HT1080 (cell line): Measurements from ENCODE around the gene LRCH1. TPM values are rescaled to one million over a fixed set of nuclear protein-coding genes. Genes with fewer than 3 reads are reported as not detected.
A peak's percentile ranks its signal among the peaks of the same experiment; 100 is the strongest.

Source experiments
- DNase-seq: peaks from one replicate; pipeline ENCODE4 v3.0.0-alpha.2; 2015; ENCODE audit warnings: low read depth
- total RNA-seq: library from RNA; depleted of rRNA; stranded (reverse); fragments of >200 nt; shearing (Covaris generic); gene quantifications from 2 replicates; pipeline ENCODE4 v1.2.3, GENCODE V29; 2014

LRCH1 gene
- total RNA-seq, 1 experiment from 2014 or later, result 6.4 TPM

DNA sequence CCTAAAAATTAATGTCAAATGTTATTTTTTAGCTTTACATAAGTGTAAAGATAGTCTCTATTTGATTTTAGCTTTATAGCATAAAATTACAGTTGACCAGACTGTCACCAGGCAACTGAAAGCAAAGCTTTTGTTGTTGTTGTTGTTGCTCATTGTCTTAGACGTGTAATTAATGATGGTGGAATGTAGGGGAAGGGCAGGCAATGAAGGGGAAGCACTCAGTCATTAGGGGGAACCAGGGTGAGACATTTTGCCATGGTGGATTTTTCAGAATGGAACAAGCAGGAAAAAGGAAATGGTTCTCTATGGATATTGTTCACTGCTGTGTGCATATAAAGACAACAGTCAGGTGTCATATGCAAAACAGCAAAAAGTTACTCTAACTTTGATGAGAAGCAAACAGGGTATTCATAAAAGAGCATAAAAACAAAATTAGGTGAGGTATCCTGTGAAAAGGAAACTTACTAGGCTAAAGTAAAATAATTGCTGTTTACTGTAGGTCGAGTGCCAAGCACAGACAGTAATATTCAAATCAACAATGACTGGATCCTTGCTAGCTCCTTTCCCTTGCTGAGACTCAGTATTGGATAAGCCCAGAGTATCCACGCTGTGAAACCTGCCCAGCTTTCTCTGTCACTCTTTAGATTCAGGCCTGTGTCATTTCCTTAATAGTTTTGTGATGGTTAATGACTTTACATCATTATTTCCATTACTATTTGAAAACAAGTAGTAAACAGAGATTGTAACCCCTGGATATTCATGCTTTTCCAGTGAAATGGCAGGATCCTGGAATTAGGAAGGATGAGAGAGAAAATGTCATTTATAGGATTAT is 110.5 kb downstream of the LRCH1 start:
- no peak for DNase-seq

DNA sequence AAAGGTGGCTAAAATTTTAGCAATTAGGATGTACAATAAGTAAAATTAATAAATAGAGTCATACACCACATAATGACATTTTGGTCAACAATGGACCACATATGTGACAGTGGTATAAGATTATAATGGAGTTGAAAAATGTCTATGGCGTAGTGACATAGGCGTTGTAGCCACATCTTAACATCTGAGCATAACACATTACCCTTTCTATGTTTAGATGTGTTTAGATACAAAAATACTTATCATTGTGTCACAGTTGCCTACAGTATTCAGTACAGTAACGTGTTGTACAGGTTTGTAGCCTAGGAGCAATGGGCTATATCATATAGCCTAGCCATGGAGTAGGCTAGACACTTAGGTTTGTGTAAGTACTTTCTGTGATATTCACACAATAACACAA is 111.2 kb downstream of the LRCH1 start:
- DNase-seq, result no peak

DNA sequence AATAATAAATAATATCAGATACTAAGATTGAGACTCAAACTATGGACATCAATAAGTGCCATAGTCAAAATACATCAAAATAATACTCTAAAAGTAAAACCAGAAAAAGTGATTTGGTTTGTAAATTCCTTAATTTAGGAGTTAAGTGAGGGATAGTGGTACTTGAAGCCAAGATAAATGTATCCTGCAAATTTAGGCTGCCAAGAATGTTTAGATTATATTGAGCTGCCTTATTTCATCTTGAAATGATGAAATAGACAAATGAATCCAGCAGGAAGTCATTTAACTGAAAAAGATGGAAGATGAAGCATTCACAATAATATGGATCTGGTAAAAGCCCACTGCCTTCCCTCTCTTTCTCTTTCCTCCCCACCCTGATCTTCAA is 112.3 kb downstream of the LRCH1 start:
- no peak for DNase-seq

DNA sequence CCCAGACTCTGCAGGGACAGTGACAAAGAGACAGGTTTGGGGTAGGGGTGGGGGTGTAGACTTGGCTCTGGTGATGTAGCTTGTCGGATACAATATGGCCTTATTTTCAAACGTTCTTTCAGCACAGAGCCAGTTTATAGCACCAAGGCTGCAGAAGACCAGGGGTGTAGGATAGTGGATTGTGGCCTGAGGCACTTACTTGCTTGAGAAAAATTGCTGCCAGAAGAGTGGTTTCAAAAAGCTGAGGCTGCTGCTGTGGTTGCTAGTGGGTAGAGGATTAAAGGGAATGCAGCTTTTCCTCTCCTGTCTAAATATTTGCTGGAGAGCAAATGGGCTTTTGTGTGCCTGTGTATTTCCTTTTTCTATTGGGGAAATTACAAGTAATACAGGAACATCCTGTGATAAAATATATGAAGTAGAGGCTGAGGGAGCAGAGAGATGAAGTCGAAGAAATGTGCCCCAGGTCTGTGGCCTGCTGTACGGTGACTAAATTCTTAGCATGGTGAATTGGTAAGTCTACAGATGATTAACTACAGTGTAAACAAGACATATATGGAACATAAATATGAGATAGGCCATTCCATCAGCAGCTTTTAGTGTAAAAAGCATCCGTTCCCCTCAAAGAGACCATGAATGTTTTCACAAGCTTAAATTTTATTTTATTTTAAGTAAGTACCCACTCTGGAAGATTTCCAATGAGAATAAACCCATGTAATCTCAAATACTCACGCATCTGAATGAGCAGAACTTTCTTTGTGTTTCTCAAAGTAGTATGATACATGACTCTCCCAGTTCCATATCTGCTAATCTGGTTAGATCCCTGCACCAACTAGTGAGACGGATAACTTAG is 112.9 kb downstream of the LRCH1 start:
- DNase-seq, result no peak

DNA sequence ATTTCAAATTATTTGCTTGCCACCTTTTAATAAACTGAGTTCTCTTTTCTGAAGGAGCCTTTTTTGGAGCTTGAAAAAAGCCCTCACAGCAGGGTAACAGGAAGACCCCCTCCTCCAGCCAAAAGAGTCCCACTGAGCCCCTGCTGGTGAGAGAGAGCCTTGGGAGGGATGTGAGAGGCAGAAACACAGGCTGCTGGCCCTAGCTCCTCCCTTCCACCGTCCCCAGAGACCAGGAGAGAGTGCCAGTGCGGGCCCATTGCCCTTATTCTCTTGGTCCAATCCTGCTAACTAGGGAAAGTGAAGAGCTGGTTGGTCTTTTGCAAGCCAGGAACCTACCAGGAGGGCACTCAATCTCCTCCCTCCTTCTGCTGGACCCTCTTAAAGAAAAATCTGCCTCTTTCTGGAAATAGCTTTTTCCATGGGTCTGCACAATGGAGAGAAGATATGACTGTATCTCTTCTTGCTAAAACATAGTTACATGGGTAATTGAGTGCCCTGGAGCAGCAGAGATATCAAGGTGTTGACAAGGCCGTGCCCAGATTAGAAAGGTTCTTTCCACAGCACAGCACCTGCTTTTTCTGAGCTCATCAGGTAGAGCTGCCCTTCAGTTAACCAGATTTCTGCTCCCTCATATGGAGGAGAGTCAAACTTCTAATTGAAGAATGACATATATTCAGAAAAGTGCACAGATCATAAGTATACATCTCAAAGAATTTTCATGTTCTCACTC is 113.9 kb downstream of the LRCH1 start:
- no peak for DNase-seq

DNA sequence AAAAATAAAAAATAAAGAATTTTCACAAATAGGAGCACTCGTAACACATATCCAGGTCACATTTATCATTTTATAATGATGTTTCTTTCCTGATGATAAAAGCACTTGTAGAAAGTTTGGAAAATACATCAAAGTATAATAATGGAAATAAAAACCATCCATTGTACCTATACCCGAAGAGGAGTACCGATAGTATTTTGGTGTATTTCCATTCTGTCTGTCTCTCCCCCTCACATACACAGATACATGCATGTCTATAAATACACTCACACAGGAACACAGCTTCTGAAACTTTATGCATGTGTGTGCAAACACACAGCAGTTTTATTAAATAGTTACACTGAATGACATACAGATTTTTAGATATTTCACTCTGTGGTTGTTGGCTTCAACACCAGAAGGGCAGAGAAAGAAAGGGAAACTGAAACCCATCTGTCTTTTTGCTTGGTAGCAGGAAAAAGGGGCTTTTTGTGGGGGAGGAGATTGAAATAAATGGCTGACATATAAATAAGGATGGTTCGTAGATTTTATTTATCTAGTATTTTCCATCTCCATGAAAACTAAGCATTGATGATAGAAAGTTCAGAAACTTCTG is 114.8 kb downstream of the LRCH1 start:
- DNase-seq, result no peak

DNA sequence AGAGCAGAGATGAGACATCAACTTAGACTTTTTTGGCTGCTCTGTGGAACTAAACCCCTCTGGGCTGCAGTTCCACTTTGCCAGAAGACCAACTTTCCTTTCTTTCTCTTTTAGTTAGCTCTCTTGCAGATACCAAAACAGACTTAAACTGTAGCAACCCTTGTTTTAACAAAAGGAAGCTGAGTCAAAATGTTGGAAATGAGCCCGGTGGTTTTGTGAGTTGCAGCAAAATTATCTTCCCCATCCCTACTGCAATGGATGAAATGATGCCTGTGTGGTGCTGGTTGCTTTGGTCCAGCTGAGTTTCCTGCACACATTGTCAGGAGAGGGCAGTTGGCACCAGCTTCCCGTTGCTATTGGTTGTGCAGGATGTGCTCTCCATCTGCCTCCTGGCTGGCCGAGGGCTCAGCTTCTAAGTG is 115.3 kb downstream of the LRCH1 start:
- DNase-seq, result peak; percentile 90

DNA sequence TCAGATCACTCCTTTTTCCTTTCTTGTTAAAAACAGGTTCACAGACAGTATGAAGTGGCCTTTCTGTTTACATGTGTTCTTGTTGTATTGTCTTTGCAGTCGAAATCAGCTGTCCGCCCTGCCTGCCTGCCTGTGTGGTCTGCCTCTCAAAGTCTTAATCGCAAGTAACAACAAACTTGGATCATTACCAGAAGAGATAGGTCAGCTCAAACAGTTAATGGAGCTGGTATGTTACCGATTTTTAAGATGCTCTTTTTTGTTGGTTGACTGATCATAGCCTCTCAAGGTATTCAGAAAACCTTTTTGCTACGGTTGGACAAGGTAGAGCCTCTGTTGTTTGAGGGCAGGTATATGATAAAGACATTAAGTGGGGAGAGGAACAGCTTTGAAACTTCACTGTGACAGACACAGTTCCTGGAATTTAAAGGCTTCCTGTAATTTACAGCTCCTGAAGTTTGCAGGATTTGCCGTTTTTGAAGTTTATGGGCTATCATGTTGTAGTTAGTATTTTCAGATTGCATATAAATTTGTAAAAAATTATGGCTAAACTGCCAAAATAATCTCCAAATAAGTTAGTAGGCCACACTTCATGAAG is 116.1 kb downstream of the LRCH1 start:
- DNase-seq, result no peak

DNA sequence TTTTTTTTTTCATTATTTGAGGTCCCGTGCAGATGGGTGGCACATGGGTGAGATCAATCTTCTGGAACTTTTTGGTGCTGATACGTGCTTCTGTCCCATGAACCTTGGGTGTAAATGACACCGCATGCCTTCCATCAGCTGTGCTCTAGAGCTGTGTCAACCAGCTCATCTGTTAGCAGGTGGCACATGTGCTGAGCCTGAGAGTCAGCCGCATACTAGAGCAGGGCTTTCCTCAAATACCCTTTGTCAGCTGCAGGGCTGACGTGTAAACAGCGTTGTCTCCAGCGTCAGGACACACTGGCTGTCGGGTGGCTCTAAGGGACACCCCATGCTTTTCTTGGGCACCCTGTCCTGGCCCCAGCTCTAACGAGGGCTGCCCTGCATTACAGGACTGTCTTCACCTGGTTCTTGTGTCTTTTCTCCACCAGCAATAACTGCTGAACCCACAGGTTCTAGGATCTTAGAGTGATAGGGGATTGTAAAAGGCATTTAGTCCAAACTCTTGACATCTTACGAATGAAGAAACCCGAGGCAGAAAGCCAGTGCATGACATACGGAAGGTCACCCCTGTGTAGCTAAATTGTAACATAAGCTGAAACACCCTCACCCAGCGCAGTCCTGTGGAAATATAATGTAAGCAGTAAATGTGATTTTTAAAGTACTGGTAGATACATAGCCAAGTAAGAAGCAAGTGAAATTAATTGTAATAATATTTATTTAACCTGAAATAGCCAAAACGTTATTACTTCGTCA is 119.5 kb downstream of the LRCH1 start:
- DNase-seq, result no peak

DNA sequence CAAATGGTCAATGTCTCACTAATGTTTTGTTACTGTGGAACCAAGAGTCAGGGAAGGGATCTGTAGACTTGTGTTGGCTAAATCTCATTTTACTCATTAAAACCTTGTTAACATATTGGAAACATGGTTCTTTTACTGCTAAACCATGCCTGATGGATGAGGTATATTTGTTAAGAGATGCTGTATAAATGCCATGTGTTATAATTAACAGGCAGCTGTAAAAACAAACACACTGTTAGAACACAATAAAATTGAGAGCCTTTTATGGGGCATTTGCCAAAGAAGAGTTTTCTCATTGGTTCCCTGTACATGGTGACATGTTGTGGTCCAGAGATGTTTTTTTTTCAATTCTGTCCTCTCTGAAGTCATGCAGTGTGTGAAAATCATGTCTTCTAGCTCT is 122.0 kb downstream of the LRCH1 start:
- DNase-seq, result no peak

DNA sequence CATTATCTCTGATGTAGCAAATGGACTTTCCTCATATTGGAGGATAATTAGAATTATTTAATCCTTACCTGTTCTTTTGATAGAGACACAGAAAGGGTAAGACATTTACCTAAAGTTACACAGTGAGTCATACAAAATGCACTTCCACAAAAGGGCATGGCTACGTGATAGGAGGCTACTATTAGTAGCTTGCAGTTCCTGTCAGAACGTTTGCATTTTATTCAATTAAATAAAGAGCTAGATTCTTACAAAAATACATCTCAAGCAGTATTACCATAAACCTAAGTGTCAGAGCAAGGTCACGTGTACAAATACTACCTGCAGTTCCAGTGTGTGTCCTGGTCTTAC is 123.4 kb downstream of the LRCH1 start:
- DNase-seq, result no peak

DNA sequence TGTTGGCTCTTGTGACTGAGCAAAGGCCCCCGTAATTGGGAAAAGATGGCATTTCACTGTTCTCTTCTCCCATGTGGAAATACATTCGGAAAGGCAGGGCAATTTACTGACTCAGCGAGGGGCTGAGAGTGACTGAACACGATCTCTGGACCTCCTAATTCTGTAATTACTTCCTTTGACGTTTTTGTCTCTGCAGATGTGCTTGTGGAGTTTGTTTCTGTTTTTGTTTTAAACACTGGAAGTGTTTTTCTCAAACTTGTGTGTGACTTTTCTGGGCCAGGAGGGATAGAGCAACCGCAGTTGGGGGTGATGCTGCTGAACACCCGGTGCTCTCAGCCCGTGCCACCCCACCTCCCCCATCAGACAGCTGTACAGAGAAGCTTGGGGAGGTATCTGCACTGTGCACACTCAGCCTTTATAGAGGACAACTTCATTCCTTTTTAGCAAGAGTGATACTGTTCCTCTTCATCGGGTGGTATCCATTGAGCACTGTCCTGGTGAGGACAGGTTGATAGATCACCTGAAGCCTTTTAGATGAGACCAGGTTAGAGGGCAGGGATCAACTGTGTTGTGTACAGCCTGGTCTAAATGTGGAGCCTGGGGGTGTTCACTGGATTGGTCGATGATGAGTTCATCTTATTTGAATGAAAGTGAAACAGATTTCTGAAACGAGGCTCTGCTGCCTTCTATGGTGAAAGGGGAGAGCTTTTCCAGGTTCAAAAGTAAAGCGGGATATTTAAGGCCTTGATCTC is 126.6 kb downstream of the LRCH1 start:
- DNase-seq, result peak; percentile 41

DNA sequence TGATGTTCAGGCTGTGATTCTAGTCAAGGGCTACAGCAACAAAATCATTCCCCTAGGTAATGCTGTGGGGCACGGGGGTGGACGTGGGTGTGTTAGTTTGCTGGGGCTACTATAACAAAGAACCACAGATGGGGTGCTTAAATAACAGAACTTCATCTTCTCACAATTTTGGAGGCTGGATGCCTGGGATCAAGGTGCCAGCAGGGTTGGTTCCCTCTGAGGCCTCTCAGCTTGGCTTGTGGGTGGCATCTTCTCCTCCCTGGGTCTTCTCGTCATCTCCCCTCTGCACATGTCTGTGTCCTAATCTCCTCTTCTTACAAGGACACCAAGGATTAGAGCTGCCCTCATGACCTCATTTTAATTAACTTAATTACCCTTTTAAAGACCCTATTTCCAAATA is 129.0 kb downstream of the LRCH1 start:
- DNase-seq, result no peak

DNA sequence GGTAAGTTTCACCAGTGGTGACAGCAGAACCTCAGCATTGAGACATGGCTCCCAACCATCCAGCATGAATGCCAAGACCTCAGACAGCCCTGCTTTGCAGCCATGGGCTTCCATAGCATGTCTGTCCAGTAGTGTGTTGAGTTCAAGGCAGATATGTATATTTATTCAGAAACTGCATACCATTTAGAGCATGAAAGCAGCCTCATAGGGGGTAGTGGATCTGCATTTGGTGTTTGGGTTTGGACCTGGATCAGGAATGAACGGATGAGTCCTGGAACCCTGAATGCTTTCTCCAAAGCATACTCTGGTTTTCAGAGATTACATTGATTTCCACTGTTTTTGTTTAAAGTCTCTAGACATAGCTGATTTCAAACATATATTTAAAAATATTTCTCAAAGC is 129.7 kb downstream of the LRCH1 start:
- DNase-seq, result no peak

DNA sequence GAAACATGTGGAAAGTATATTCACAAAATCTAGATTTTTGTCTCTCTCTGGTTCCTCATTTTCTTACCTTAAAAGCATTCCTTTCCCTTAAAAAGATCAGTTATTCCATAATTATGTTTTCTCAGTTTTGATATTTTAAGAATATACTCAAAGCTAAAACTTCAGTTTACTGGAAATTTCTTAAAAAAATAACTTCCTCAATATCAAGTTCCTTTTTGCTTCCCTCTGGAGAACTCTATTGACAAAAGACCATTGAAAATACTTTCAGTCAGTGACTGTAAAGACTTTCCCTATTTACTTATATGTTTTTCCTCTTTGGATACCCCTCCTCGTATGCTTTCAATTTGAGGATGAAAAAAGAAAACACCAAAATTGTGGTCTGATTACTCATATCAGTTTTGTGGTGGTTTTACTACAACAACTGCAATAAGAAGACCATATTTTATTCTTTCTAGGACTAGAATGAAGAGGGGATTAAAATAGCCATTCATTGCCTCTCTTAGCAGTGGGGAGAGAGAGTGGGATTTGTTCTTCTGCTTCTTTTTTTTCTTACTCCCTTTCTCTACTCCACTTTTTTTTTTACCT is 130.8 kb downstream of the LRCH1 start:
- no peak for DNase-seq

DNA sequence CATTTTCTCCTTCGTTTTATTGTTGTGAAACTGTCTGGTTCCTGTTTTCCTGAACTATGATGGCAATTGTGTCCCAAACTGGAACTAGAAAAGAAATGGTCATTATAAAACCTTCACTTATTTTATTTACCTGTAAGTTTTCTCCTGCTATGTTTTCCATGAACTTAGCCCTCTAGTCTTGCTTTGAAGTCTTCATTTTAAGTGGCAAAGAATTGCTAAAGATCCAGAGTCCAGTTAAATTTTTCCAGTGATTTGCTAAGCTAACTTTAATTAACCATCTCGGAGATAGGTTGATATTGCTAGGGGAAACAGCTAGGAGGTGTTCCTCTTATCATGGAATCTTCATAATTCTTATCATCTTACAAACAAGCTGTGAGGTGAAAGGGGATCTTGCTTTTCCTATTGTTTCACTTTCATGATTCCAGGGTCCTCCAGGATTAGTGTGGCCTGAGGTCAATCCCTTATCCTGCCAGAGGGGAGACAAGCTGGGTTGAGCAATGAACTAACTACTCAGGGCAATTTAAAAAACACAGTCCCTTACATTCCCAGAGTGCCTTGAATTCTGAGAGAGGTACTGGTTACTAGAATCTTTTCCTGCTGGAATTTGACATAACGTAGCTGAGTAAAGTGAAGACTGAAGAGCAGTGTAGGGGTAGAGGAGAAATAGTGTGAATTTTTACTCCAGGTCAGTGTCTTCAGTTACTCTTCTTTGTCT is 131.5 kb downstream of the LRCH1 start:
- DNase-seq, result no peak

DNA sequence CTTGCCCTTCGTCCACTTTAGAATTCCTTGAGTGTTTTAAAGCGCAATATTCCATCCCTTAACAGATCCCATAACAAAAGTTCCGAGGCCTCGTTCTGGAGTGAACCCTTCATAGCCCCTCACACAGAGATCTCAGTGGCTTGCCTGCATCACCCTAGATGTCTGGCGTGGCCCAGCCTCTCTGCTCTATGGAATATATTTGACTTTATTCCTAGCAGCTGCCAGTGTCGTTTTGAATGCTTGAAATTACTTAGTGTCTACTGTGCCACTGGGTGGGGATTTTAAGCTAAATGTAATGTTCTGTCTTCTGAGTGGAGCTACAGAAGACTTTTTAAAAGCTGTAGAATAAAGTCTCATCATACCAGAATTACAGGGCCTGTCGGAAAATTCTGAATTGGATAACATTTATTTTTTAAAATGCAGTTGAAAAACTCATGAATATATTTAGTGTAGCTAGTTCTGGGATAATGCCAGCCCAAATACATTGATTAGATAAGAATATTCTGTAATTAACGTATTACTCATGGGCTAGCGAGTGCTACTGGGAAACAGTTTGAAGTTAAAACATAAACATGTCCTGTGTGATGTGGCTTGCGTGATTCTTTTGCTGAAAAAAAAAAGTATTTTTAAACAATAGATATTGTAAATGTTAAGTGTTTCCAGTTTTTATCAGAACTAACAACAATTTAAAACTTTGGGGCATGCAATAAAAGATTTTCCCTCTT is 132.2 kb downstream of the LRCH1 start:
- DNase-seq, result no peak

DNA sequence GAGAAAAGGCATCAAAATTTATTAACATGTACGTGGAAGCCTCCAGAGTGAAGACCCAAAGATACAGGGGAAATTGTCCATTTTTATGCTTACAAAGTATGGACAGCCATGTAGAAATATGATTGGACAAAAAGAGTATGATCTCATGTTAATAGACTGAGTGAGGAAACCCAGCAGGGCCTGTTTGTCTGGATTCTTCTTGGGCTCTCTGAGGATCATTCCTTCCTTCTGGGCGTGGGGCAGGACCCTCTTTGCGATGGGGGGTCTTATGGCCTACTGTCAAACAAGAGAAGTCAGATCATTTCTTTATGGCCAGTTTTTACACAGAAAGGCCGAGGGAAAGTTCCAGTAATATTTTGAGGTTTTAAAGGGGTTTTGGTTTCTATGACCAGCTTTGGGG is 133.2 kb downstream of the LRCH1 start:
- DNase-seq, result no peak
